Activated T-cell treated with anti-CD3 and anti-CD28 coated beads, Interleukin-2, amount 50 U/mL, for 72 hours (primary cell): ENCODE results near the gene CMBL. TPM values are rescaled to one million over a fixed set of nuclear protein-coding genes. Genes with fewer than 3 reads are reported as not detected.

Experiments used
- ATAC-seq, 2 donors: fragments of 150-1000 bp; cut with Tn5 transposase; replicated peaks in 1 of 2; 2 replicates each; pipeline ENCODE4 v1.10.0; 2021; ENCODE audit warnings: moderate library complexity in 2 of 2, mild to moderate bottlenecking in 1 of 2
- DNase-seq, 2 donors: peaks; one replicate each; pipeline ENCODE4 v3.0.0; 2021 to 2022; ENCODE audit warnings: mixed read lengths in 1 of 2
- H3K27ac Mint-ChIP-seq: one replicate; pipeline ENCODE4 v1.8.0; 2022; ENCODE audit warnings: mild to moderate bottlenecking, moderate library complexity, mixed read lengths
- H3K27me3 Mint-ChIP-seq: one replicate; pipeline ENCODE4 v1.8.0; 2022; ENCODE audit warnings: low read depth, mixed read lengths
- H3K36me3 Mint-ChIP-seq, 2 donors: one replicate each; pipeline ENCODE4 v1.8.0; 2022; ENCODE audit warnings: mixed read lengths in 2 of 2, mild to moderate bottlenecking in 1 of 2; ENCODE audit not compliant: insufficient read depth in 2 of 2
- H3K4me1 Mint-ChIP-seq: one replicate; pipeline ENCODE4 v1.8.0; 2022; ENCODE audit warnings: low read depth, mixed read lengths
- H3K4me3 Mint-ChIP-seq, 2 donors: one replicate each; pipeline ENCODE4 v1.8.0; 2022; ENCODE audit warnings: mild to moderate bottlenecking in 2 of 2, mixed read lengths in 2 of 2, moderate library complexity in 2 of 2
- H3K9me3 Mint-ChIP-seq, 2 donors: one replicate each; pipeline ENCODE4 v1.8.0; 2022; ENCODE audit warnings: mixed read lengths in 2 of 2
- total RNA-seq, 2 donors: library from RNA; stranded (reverse); gene quantifications; one replicate each; pipeline ENCODE4 v1.2.3, GENCODE V29; 2022

CMBL gene
- total RNA-seq, 2 donors from 2014 or later, result 1.2 to 1.7 TPM

DNA sequence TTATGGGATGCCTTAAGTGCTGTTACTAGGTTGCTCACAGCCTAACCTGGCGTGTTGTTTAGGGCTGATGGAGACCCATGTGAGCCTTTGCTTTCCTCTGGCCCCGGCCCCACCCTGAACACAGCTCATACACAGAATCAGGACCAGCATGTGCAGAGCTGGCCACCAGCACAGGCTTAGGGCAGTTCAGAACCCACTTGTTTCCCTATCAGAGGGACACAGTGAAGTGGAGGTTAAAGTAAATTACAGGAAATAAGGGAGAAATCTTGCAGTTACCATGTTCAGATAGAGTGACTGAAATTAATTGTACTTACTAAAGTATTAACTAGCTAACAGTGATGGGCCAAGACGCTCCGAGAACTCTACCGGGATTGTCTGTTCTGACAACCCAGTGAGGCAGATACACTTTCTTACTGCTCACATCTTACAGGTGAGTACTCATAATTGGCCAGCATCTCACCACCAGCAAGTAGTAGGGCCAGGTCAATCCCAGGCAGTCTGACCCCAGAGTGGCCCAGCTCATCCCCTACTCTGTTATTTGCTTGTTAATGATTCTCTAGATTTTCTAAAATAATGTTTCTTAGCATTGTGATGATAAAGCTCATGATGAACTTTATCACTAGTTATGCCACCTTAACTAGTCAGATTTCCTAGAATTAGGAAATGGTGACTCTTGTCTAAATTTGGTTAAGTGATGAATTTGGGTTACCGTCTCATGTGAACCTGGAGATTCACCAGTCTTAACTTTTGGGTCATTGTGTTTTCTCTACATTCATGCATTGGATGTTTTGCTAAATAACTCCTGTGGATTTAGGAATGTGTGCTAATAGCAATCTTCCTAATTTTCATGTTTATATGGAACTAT lies 42.2 kb downstream of the CMBL start:
- no peaks in the 10 kb centered on the region for H3K9me3 Mint-ChIP-seq
- peaks cover 4 to 13% of the 10 kb centered on the region in 2 donors for H3K36me3 Mint-ChIP-seq
- peaks cover 13% of the 10 kb centered on the region for H3K4me1 Mint-ChIP-seq
- no peak for ATAC-seq
- DNase-seq, result no peak
- no peaks in the 10 kb centered on the region for H3K27me3 Mint-ChIP-seq
- H3K27ac Mint-ChIP-seq, result peak overlapping the region; percentile 35
- H3K4me3 Mint-ChIP-seq, result no peak overlapping the region

DNA sequence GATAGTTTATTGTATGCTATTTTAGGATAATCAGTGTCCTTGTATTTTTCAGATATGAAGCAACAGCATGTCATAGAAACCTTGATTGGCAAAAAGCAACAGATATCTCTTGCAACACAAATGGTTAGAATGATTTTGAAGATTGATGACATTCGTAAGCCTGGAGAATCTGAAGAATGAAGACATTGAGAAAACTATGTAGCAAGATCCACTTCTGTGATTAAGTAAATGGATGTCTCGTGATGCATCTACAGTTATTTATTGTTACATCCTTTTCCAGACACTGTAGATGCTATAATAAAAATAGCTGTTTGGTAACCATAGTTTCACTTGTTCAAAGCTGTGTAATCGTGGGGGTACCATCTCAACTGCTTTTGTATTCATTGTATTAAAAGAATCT lies 43.1 kb downstream of the CMBL start:
- Mint-ChIP-seq H3K36me3 (peaks cover 4 to 18% of the 10 kb centered on the region in 2 donors), H3K27me3 (no peaks in the 10 kb centered on the region), H3K27ac (peak overlapping the region; percentile 35), H3K4me1 (peaks cover 17% of the 10 kb centered on the region), H3K4me3 (no peak overlapping the region), H3K9me3 (no peaks in the 10 kb centered on the region)
- ATAC-seq, result no peak
- DNase-seq, result no peak

DNA sequence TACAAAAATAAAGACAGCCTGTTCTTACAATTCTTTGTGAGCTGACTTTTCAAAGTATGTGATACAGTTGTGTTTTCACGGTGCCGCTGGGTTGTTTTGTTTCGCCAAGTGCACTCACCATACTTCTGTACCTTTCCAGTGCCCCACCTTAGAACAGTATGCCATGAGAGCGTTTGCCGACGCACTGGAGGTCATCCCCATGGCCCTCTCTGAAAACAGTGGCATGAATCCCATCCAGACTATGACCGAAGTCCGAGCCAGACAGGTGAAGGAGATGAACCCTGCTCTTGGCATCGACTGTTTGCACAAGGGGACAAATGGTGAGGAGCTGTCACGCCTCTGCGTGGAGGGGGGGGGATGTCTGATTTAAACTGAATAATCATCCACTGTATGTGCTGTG lies 44.7 kb downstream of the CMBL start:
- no peaks in the 10 kb centered on the region for H3K9me3 Mint-ChIP-seq
- no peak for DNase-seq
- ATAC-seq, result no peak
- no peak overlapping the region for H3K27ac Mint-ChIP-seq
- H3K36me3 Mint-ChIP-seq, result peaks cover 7 to 27% of the 10 kb centered on the region in 2 donors
- no peak overlapping the region for H3K4me3 Mint-ChIP-seq
- peaks cover 24% of the 10 kb centered on the region for H3K4me1 Mint-ChIP-seq
- H3K27me3 Mint-ChIP-seq, result no peaks in the 10 kb centered on the region

DNA sequence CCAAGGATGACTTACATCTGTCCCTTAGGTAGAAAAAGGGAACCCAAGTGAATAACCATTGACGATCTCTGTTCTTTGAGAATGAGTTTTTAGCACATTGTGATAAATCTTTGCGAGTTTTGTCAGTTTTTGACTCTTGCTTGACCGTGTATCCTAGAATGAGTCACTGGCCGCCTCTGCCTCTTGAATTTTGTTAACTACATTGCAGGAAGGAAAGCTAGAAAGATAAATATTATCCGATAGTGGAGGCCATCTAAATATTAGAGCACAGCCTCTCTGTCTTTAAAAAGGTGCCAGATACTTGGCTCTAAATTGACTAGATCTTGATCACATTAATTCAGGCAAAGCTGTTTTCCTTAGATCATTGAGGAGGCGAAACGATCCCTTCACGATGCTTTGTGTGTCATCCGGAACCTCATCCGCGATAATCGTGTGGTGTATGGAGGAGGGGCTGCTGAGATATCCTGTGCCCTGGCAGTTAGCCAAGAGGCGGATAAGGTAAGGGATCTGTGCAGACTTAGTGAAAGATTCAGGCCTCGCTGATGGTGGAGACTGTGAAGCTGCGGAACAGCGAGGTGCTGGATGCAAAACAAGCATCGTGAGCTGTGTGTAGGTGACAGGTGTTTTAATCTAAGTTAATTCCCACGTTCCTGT lies 45.5 kb downstream of the CMBL start:
- DNase-seq (no peak), ATAC-seq (no peak)
- Mint-ChIP-seq H3K27ac (no peak overlapping the region), H3K27me3 (no peaks in the 10 kb centered on the region), H3K9me3 (no peaks in the 10 kb centered on the region), H3K4me1 (peaks cover 28% of the 10 kb centered on the region), H3K36me3 (peaks cover 9 to 34% of the 10 kb centered on the region in 2 donors), H3K4me3 (no peak overlapping the region)

DNA sequence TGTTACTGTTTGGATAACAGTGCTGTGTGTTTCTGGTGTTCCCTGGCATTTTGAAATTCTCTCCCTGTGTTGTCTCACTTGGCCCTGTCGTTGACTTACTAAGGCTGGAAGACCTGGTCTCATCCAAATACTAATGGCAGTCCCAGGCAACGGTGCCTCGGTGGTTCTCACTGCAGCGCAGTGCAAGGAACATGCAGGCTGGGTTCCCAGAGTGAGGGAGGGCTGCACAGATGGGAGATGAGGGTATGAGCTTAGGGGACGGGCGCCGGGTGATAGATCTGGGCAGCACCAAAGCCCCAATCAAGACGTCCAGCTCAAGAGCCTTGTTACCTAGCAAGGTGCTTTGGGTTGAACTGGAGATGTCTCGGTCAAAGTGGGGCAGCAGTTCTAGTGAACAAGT lies 46.6 kb downstream of the CMBL start:
- no peak for DNase-seq
- H3K4me3 Mint-ChIP-seq, result no peak overlapping the region
- no peaks in the 10 kb centered on the region for H3K9me3 Mint-ChIP-seq
- no peak for ATAC-seq
- H3K27me3 Mint-ChIP-seq, result no peaks in the 10 kb centered on the region
- H3K4me1 Mint-ChIP-seq, result peaks cover 32% of the 10 kb centered on the region
- peaks cover 9 to 39% of the 10 kb centered on the region in 2 donors for H3K36me3 Mint-ChIP-seq
- no peak overlapping the region for H3K27ac Mint-ChIP-seq

DNA sequence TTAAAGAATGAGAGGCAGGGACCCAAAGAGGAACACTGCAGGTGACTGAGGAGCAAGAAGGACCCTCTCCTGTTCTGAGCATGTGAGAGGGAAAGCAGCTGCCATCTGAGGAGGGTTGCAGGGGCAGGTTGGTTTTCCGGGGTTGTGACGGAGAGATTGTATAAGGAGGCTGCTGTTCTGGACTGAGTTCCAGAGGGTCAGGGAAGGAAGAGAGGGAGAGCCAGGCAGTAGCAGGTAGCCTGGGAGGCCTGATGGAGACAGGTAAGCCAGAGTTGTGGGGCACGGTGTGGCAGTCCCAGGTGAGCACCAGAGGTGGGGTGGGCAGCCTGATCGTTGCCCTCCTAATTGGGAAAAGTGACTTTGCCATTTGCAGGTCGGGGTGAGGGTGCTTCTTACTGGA lies 47.8 kb downstream of the CMBL start:
- Mint-ChIP-seq H3K27me3 (no peaks in the 10 kb centered on the region), H3K36me3 (peaks cover 9 to 47% of the 10 kb centered on the region in 2 donors), H3K4me3 (no peak overlapping the region), H3K9me3 (no peaks in the 10 kb centered on the region), H3K27ac (peak overlapping the region; percentile 66), H3K4me1 (peaks cover 42% of the 10 kb centered on the region)
- ATAC-seq (no peak), DNase-seq (no peak)

DNA sequence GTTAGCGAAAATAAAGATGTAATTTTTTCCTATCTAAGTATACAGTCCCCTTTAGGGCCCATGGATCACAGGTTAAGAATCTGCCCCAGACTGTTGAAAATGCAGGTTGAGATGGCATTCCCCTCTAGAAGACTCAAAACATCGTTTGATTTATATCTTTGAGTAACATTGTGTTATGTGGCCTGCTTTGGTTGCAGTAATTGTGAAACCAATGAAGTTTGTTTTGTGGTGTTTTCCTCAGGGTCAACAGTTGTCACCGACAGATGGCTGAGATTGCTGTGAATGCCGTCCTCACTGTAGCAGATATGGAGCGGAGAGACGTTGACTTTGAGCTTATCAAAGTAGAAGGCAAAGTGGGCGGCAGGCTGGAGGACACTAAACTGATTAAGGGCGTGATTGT lies 49.8 kb downstream of the CMBL start:
- peak in 1 of 2 donors; percentile 10 for DNase-seq
- peak overlapping the region; percentile 54 for H3K27ac Mint-ChIP-seq
- ATAC-seq, result peak; percentile 79 to 90
- H3K36me3 Mint-ChIP-seq, result peaks cover 7 to 53% of the 10 kb centered on the region in 2 donors
- peaks cover 62% of the 10 kb centered on the region for H3K4me1 Mint-ChIP-seq
- peak overlapping the region in 1 of 2 donors; percentile 41 for H3K4me3 Mint-ChIP-seq
- no peaks in the 10 kb centered on the region for H3K27me3 Mint-ChIP-seq
- H3K9me3 Mint-ChIP-seq, result no peaks in the 10 kb centered on the region

DNA sequence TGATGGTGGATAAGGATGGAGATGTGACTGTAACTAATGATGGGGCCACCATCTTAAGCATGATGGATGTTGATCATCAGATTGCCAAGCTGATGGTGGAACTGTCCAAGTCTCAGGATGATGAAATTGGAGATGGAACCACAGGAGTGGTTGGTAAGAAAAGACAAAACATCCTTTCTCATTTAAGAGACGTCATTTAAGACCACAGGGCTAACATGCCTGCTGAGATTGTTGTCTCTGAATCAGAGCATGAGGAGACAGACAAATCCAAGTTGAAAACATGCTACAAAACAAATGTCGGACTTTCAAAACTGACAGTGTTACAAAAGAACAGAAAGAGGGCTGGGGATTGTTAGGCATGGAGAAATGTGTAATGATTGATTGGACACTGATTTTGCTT lies 53.0 kb downstream of the CMBL start:
- peak overlapping the region in 1 of 2 donors; percentile 48 for H3K4me3 Mint-ChIP-seq
- peaks cover 71% of the 10 kb centered on the region for H3K4me1 Mint-ChIP-seq
- peak overlapping the region; percentile 95 for H3K27ac Mint-ChIP-seq
- DNase-seq (no peak), ATAC-seq (no peak)
- H3K36me3 Mint-ChIP-seq, result peaks cover 10 to 51% of the 10 kb centered on the region in 2 donors
- no peaks in the 10 kb centered on the region for H3K27me3 Mint-ChIP-seq
- H3K9me3 Mint-ChIP-seq, result no peaks in the 10 kb centered on the region

DNA sequence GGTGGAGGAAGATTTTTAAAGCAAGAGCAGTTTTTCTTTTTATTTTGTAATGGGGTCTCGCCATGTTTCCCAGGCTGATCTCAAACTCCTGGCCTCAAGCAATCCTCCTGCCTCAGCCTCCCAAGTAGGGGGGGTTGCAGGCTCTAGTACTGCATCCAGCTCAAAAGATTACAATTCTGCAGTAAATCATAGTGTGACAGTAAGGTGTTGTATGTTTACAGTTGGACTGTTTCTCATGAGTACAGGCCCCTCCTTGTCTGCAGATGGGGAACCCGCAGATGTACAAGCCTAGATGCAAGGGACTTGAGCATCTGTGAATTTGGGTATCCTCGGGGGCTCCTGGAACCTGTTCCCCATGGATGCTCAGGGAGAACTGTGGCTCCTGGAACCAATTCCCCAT lies 54.3 kb downstream of the CMBL start:
- H3K4me3 Mint-ChIP-seq, result peak overlapping the region; percentile 47 to 51
- peaks cover 74% of the 10 kb centered on the region for H3K4me1 Mint-ChIP-seq
- H3K27me3 Mint-ChIP-seq, result no peaks in the 10 kb centered on the region
- H3K27ac Mint-ChIP-seq, result peak overlapping the region; percentile 48
- no peak for DNase-seq
- peaks cover 10 to 44% of the 10 kb centered on the region in 2 donors for H3K36me3 Mint-ChIP-seq
- no peak for ATAC-seq
- no peaks in the 10 kb centered on the region for H3K9me3 Mint-ChIP-seq

DNA sequence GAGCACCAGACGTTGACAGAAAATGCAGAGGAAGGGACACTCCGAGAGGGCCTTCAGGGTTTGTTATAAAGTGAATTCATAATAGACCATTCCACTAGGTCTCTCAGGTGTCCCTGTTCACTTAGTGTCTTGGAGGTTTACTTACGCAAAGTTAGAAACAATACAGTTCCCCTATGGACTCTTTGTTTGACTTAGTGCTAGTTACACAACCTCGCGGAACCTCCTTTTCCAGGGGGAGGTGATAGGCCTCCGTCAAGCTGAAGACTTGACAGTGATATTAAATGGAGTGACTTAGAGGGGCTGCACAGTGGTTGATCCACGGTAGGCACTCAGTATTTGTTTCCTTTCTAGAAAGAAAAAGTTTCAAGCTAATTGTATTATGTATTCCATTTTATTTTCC lies 56.3 kb downstream of the CMBL start:
- DNase-seq, result no peak
- peaks cover 75% of the 10 kb centered on the region for H3K4me1 Mint-ChIP-seq
- no peaks in the 10 kb centered on the region for H3K9me3 Mint-ChIP-seq
- peak overlapping the region; percentile 90 to 91 for H3K4me3 Mint-ChIP-seq
- peaks cover 5 to 32% of the 10 kb centered on the region in 2 donors for H3K36me3 Mint-ChIP-seq
- peak overlapping the region; percentile 77 for H3K27ac Mint-ChIP-seq
- no peaks in the 10 kb centered on the region for H3K27me3 Mint-ChIP-seq
- ATAC-seq, result no peak

DNA sequence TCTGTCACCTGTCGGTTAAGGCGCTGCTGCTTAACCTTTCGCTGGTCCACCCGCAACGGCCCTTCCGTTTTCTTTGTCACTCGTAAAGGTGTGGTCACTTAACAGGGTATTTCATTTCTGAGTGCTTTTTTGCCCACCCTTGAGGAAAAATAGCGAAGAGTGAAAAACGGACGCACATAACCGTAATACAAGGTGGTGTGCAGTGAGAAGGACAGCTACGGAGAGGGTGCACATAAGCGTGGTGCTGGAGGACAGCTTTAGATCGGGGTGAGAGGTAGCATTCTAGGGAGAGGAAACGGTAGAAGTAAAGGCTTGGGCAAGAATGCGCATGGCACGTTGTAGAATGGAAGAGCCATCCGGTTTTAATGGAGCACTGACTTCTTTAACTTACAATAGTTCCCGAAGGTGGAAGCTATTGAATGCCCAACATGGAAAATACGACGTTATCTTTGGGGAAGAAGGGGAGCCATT lies 56.9 kb downstream of the CMBL start:
- Mint-ChIP-seq H3K4me3 (peak overlapping the region; percentile 90 to 91), H3K36me3 (peaks cover 5 to 26% of the 10 kb centered on the region in 2 donors), H3K27me3 (no peaks in the 10 kb centered on the region), H3K9me3 (no peaks in the 10 kb centered on the region), H3K4me1 (peaks cover 70% of the 10 kb centered on the region), H3K27ac (peak overlapping the region; percentile 77)
- DNase-seq (no peak), ATAC-seq (peak; percentile 15 to 32)

DNA sequence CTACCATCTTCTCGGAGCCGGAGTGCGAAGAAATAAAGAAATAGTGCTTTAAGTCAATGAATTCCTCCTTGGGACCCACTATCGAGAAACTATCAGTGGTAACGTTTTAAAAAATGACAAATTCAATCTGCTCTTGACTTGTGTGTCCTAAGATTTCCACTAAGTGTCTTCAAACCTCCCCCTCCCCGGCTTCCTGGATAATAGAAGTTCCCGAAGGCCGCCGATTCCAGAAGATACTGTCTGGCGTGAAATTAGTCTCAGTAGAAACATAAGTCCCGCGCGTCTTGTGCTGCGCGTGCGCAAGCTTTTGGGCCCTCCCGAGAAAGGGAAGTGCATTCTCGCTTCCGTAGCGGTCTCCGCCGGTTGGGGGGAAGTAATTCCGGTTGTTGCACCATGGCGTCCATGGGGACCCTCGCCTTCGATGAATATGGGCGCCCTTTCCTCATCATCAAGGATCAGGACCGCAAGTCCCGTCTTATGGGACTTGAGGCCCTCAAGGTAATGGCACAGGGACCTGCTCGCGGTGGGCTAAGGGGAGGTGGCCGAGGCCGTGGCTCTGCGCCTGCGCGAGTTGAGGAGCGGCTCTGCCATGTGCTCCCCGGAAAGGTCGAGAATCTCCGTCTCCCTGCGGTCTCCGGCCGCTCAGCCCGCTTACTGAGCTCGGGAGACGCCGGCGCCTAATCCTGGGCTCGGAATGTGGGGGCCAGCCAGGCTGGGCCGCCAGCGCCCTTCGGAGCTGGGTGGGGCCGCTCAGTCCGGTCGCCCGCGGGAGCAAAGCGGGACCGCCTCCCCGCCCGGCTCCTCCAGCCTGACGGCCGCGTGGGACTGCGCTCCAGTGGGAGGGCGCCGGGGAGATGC lies 57.5 kb downstream of the CMBL start, which contains the start of gene CCT5:
TSS of gene CCT5 (plus strand) at position 333 of the 858 bp plus-strand sequence. CDS start at position 394, 61 bp downstream.
- no peaks in the 10 kb centered on the region for H3K27me3 Mint-ChIP-seq
- H3K4me1 Mint-ChIP-seq, result peaks cover 64% of the 10 kb centered on the region
- H3K27ac Mint-ChIP-seq, result peak within 1 kb of the TSS; percentile 99
- no peaks in the 10 kb centered on the region for H3K9me3 Mint-ChIP-seq
- peak; percentile 88 to 91 for DNase-seq
- H3K4me3 Mint-ChIP-seq, result peak within 1 kb of the TSS; percentile 90 to 91
- peaks cover 5 to 23% of the 10 kb centered on the region in 2 donors for H3K36me3 Mint-ChIP-seq
- peak; percentile 84 to 85 for ATAC-seq
